Keratinocyte (primary cell): ENCODE measurements around the gene GATA3. TPM values are rescaled to one million over a fixed set of nuclear protein-coding genes. Genes with fewer than 3 reads are reported as not detected.

Experiments used
- DNase-seq: peaks from one replicate; pipeline ENCODE4 v3.0.0-alpha.2; 2011; ENCODE audit warnings: low read depth, missing footprints, low spot score
- FAIRE-seq: peaks from 2 replicates; lab custom pipeline; 2011; peaks lifted over from hg19 to GRCh38; lab: Jason Lieb, UNC
- H2AFZ ChIP-seq: 2 replicates; pipeline ENCODE4 v1.6.0; 2012; ENCODE audit warnings: low read length, control low read depth, inconsistent platforms; ENCODE audit not compliant: control insufficient read depth
- H3K27ac ChIP-seq: 2 replicates; pipeline ENCODE4 v1.5.1; 2011; ENCODE audit warnings: low read length; ENCODE audit not compliant: control insufficient read depth, insufficient read depth
- H3K27me3 ChIP-seq: 3 replicates; pipeline ENCODE4 v1.6.0; 2011; ENCODE audit warnings: low read length; ENCODE audit not compliant: control insufficient read depth, insufficient read depth; ENCODE audit errors: extremely low read depth
- H3K36me3 ChIP-seq, 2 experiments: 2 replicates in 1 of 2; 3 replicates in 1 of 2; pipeline ENCODE4 v1.5.1; 2011; ENCODE audit warnings: low read length in 2 of 2, mild to moderate bottlenecking in 1 of 2; ENCODE audit not compliant: control insufficient read depth in 2 of 2, insufficient read depth in 2 of 2; ENCODE audit errors: extremely low read depth in 1 of 2
- H3K4me1 ChIP-seq: 3 replicates; pipeline ENCODE4 v1.5.1; 2011; ENCODE audit warnings: low read length; ENCODE audit not compliant: control insufficient read depth, insufficient read depth; ENCODE audit errors: extremely low read depth
- H3K4me2 ChIP-seq: 3 replicates; pipeline ENCODE4 v1.6.0; 2011; ENCODE audit warnings: low read depth, low read length; ENCODE audit not compliant: control insufficient read depth, insufficient read depth; ENCODE audit errors: extremely low read depth
- H3K4me3 ChIP-seq, 3 experiments: fragments of 200-600 bp in 1 of 3; sonication (generic) in 1 of 3; 2 replicates in 2 of 3; 3 replicates in 1 of 3; pipeline ENCODE4 v1.5.1; 2011 to 2016; ENCODE audit warnings: low read length in 3 of 3, mild to moderate bottlenecking in 3 of 3, control low read depth in 2 of 3, inconsistent platforms in 1 of 3, low read depth in 1 of 3, mixed read lengths in 1 of 3, mixed run types in 1 of 3, moderate library complexity in 1 of 3; ENCODE audit not compliant: control insufficient read depth in 2 of 3, insufficient read depth in 2 of 3; ENCODE audit errors: extremely low read depth in 1 of 3
- H3K79me2 ChIP-seq: 2 replicates; pipeline ENCODE4 v1.6.0; 2012; ENCODE audit warnings: low read length; ENCODE audit not compliant: control insufficient read depth, insufficient read depth
- H3K9ac ChIP-seq: 3 replicates; pipeline ENCODE4 v1.6.0; 2011; ENCODE audit warnings: low read length; ENCODE audit not compliant: control insufficient read depth, insufficient read depth; ENCODE audit errors: extremely low read depth
- H3K9me1 ChIP-seq: 3 replicates; pipeline ENCODE4 v1.6.0; 2011; ENCODE audit warnings: low read length; ENCODE audit not compliant: control insufficient read depth, insufficient read depth; ENCODE audit errors: extremely low read depth
- H3K9me3 ChIP-seq: 2 replicates; pipeline ENCODE4 v1.5.1; 2012; ENCODE audit warnings: low read depth, low read length; ENCODE audit not compliant: control insufficient read depth
- H4K20me1 ChIP-seq: 3 replicates; pipeline ENCODE4 v1.6.0; 2011; ENCODE audit warnings: low read length; ENCODE audit not compliant: control insufficient read depth, insufficient read depth; ENCODE audit errors: extremely low read depth
- CTCF ChIP-seq, 3 experiments: IDR thresholded peaks in 1 of 3; conservative IDR thresholded peaks in 1 of 3; optimal IDR thresholded peaks in 1 of 3; 2 replicates in 2 of 3; 3 replicates in 1 of 3; pipeline versions ENCODE3 to v1.5.1; 2011; ENCODE audit warnings: low read length in 3 of 3, mild to moderate bottlenecking in 3 of 3, moderate library complexity in 2 of 3, control low read depth in 1 of 3, inconsistent platforms in 1 of 3; ENCODE audit not compliant: insufficient read depth in 2 of 3; ENCODE audit errors: extremely low read depth in 1 of 3
- EZH2 ChIP-seq: IDR thresholded peaks from one replicate; pipeline ENCODE4 v1.6.1; 2012; ENCODE audit warnings: inconsistent platforms, mild to moderate bottlenecking, low read length, moderate library complexity
- dilution Hi-C: fragments of 300-500 bp; cut with MboI; formaldehyde crosslinking; loops from one replicate; pipeline ENCODE4 v1.7.0; 2020; ENCODE audit warnings: low sequenced_read_pairs; ENCODE audit not compliant: extremely low pct_ligation_motif_present
- polyA plus RNA-seq, 5 experiments: library from polyadenylated mRNA; depleted of rRNA in 3 of 5; stranded (reverse) in 3 of 5; stranded (forward) in 1 of 5; unstranded in 1 of 5; fragments of >200 nt; gene quantifications; 1 replicate in 1 of 5; 2 replicates in 3 of 5; 3 replicates in 1 of 5; pipeline versions ENCODE4 v1.2.1 to v1.2.3, GENCODE V29; 2011 to 2012; ENCODE audit warnings: missing spikeins in 2 of 5, low read depth in 1 of 5, low replicate concordance in 1 of 5

The GATA3 gene
- polyA plus RNA-seq, 1 donor (not counting 4 experiments of a cell fraction or from before 2014, with no cell fraction given) = 4.0 TPM

GRCh38 chr10:8045726-8046494, 8.6 kb upstream of the GATA3 start:
- Histone ChIP-seq H3K36me3 (no peaks in the 10 kb centered on the region), H3K27me3 (peaks cover 52% of the 10 kb centered on the region), H3K9ac (no peak overlapping the region), H2AFZ (no peak overlapping the region), H3K4me1 (no peaks in the 10 kb centered on the region), H3K79me2 (no peaks in the 10 kb centered on the region), H3K9me3 (no peaks in the 10 kb centered on the region), H3K27ac (no peak overlapping the region), H4K20me1 (no peaks in the 10 kb centered on the region), H3K4me2 (peak overlapping the region; percentile 27), H3K4me3 (peak overlapping the region in 2 of 3 experiments; percentile 21 to 27), H3K9me1 (no peaks in the 10 kb centered on the region)
- dilution Hi-C loops = no loop called here
- DNase-seq (no peak), FAIRE-seq (no peak)
- TF ChIP-seq CTCF (optimal IDR thresholded peaks at IDR 0.05 in 1 of 3, IDR thresholded peaks at IDR 0.05 in 1 of 3, conservative IDR thresholded peaks at IDR 0.05 in 1 of 3; ENCODE audit: extremely low read depth in 1 of 3, insufficient read depth in 2 of 3, low read length in 3 of 3) (no peak), EZH2 (no peak)

GRCh38 chr10:8047452-8048280, 6.8 kb upstream of the GATA3 start:
- Histone ChIP-seq H3K9me1 (no peaks in the 10 kb centered on the region), H3K9me3 (no peaks in the 10 kb centered on the region), H3K27me3 (peaks cover 37% of the 10 kb centered on the region), H3K4me1 (no peaks in the 10 kb centered on the region), H3K79me2 (no peaks in the 10 kb centered on the region), H3K36me3 (no peaks in the 10 kb centered on the region), H4K20me1 (no peaks in the 10 kb centered on the region), H3K4me2 (no peak overlapping the region), H3K27ac (no peak overlapping the region), H2AFZ (no peak overlapping the region), H3K9ac (no peak overlapping the region), H3K4me3 (no peak overlapping the region)
- FAIRE-seq (no peak), DNase-seq (no peak)
- dilution Hi-C loops = no loop called here
- TF ChIP-seq EZH2 (no peak), CTCF (optimal IDR thresholded peaks at IDR 0.05 in 1 of 3, IDR thresholded peaks at IDR 0.05 in 1 of 3, conservative IDR thresholded peaks at IDR 0.05 in 1 of 3; ENCODE audit: extremely low read depth in 1 of 3, insufficient read depth in 2 of 3, low read length in 3 of 3) (no peak)
